Measurements from ENCODE around the gene CGB2. TPM values are rescaled to one million over a fixed set of nuclear protein-coding genes. Genes with fewer than 3 reads are reported as not detected.

Gene CGB2
- total and polyA plus RNA-seq, 9 of the 15 experiments (the other 6 are each of a cell fraction or from before 2014, with no cell fraction given): 0.22 TPM; not detected in 8

DNA sequence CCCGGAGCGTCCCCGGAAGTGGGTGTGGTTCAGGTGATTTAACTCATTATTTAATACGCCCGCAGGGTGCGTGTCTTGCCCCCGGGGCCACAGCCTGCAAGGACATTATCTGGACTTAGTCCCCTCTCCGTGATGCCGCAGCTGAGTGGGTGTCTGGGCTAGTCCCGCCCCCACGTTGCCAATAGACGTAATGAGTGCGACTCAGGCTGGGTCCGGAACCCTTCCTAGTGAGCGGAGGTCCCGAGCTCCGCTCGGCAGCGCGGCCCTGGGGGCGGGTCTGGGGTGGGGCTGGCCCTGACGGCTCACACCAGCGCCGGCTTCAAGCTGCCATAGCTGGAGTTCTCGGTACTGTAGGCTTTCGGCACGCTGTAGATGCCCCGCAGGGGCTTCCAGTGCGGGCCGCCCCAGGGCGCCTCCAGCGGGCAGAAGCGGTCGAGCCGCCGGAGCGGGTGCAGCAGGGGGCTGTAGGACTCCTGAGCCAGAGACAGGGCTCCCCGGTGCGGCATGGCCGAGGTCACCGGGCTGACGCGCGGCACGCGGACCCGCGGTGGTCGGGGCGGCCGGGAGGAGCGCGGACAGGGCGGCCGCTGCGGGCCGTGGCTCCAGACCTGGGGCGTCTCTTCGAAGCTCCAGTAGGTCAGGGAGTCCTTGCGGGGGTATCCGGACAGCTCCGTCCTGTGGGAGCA is 13.9 kb upstream of the CGB2 start (continued):
- TF ChIP-seq GABPB1 (CRISPR knock-in tag; IDR thresholded peaks at IDR 0.05) (0 out of 2 replicates have a peak, but pooled peaks have one; percentile 24), RNF219 (CRISPR knock-in tag; IDR thresholded peaks at IDR 0.05) (no peak), PCBP2 (IDR thresholded peaks at IDR 0.05; ENCODE audit: low read depth, low read length, poor library complexity, severe bottlenecking) (no peak), SAP30 (IDR thresholded peaks at IDR 0.05; ENCODE audit: borderline replicate concordance, insufficient read depth, low read depth, low read length, poor library complexity, severe bottlenecking) (no peak), NELFE (IDR thresholded peaks at IDR 0.05; ENCODE audit: insufficient read depth, insufficient read length) (no peak), IFI16 (CRISPR knock-in tag; IDR thresholded peaks at IDR 0.05) (no peak), PCBP1 (IDR thresholded peaks at IDR 0.05; ENCODE audit: low read depth, low read length, poor library complexity, severe bottlenecking) (peak; percentile 28)

Measured in K562 (cell line).